MV-4-11 (cell line): ENCODE results near the gene PRSS12.
A peak's percentile ranks its signal among the peaks of the same experiment; 100 is the strongest.
"Not testable (repeated sequence)": the region's sequence is repeated elsewhere in the genome, so short reads cannot be mapped to it uniquely, and the experiment has no call there.

Source experiments
- DNase-seq: peaks from one replicate; lab custom pipeline; 2025; lab: John Stamatoyannopoulos, UW

The PRSS12 gene

DNA sequence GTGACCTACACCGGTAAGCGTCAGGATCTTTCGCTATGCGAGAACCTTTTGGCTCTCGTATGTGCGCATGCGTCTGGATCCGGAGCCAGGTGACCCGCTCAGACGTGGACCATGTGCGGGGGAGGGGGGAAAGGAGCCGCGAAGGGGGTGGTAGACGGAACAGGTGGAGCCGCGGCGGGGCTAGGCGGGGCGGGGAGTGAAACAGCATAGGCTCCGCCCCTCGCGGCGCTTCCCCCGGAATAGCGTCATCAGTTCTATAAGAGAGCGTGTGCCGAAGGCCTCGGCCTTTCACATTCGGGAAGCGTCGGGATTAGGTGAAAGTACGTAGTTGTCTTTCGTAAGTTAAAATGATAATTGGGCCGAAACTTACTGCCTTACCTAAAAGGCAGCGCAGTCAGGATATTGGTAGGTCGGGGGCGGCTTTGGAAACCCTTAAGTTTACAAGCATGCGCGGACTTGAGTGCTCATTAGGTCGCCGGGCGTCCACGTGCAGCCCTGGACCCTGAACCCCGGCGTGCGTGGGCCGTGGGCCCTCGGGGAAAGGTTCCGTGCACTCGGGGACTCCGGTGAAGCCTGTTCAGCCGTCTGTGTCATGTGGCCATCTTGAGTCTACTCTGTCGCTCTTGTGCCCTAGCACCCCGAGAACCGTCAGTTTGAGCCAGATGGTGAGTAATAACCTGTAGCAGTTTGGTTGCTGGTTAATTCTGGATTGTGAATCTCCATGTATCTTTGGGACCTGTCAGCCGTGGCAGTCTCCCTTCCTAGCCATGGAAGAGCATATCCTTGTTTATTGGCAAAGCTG lies 74.1 kb downstream of the PRSS12 start:
- DNase-seq: peak; percentile 87

DNA sequence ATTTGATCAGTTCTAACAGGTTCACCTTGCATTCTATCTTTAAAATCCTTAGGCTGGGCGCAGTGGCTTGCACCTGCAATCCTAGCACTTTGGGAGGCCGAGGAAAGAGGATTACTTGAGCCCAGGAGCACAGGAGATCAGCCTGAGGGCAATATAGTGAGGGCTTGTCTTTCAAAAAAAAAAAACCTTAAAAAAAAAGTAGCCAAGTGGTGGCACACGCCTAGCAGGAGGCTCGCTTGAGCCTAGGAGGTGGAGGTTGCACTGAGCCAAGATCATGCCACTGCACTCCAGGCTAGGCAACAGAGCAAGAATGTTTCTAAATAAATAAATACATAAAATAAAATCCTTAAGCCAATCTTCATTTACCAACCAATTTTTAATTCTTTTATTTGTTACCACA lies 75.6 kb downstream of the PRSS12 start:
- no peak for DNase-seq

DNA sequence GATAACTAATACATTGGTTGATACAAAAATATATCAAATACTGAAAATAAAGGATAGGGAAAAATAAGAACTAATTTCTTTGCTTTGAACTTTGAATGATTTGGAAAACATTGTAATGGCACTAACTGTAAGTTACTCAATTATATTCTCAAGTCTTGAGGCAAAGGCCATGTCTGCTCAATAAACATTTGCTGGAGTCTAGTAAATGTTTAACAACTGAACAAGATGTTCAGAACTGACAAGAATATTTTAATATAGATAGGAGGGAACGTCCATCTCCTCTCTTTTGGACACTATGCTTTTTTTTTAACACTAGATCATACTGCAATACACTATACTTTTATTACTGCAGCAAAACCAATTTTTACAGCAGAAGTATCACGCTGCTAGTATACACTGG lies 76.2 kb downstream of the PRSS12 start:
- DNase-seq: no peak

DNA sequence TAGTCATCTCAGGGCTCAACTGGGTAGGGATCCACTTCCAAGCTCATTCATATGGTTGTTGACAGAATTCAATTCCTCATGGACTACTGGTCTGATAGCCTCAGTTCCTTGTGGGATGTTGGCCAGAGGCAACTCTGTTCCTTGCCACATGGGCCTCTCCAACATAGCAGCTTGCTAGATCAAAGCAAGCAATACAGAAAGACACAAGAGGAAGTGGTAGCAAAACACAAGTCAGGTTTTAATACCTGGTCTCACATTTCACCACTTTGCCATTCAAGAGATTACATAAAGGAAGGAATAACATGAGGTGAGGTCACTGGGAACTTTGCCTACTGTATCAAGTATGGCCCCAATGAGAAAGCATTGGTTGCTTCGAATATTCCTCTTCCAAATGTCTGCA lies 79.2 kb downstream of the PRSS12 start:
- peak; percentile 1 for DNase-seq

DNA sequence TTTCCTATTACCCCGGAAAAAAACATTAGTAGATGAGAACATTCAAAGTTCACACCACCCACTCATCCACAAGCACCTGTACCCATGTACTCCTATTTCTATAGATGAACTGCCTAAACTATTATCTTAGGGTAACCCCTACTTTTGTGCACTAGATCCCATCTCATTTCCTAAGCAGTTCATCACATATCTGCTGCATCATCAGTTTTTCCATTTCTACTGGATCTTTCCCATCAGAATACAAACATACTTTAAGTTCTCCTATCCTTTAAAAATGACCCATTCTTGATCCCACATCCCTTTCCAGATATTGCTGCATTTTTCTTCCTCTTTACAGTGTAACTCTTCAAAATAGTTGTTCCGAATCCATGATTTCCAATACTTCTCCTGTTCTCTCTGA lies 81.0 kb downstream of the PRSS12 start:
- no peak for DNase-seq

DNA sequence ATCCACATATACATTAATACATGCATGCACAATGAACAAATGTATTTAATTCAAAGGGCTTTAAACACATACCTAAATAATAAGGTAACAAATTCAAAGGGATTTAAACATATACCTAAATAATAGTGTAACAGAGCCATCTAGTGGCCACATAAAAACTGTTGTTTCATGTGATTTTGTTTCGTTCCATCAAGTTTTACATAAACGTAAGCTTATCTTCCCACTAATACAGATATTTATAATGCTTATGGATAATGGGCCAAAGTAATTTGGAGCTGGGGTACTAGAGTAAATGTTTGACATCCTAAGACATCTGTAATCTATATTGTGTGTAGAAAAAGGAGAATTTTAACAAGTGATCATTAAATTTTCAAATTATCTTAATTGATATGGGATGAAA lies 82.3 kb downstream of the PRSS12 start:
- DNase-seq: peak; percentile 36

DNA sequence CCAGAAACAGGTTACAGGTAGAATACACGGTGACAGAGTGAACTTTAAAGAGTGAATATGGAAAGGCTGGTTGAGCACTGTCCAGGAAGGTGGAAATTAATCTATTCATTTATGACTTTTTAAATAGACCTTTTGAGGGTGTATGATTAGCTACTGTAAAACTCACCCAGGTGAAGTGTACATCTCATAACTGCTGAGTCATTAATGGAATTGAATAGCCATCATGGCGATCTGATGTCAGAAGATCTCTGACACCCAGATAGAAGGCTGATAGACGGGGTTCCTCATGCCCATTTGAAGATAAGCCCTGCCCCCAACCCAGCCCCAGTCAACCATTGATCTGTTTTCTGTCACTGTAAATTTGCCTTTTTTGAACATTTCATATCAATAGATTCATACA lies 84.0 kb downstream of the PRSS12 start:
- no peak for DNase-seq

DNA sequence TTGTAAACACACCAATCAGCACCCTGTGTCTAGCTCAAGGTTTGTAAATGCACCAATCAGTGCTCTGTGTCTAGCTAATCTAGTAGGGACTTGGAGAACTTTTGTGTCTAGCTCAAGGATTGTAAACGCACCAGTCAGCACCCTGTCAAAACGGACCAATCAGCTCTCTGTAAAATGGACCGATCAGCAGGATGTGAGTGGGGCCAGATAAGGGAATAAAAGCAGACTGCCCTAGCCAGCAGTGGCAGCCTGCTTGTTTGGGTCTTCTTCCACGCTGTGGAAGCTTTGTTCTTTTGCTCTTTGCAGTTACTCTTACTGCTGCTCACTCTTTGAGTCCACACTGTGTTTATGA lies 86.7 kb downstream of the PRSS12 start:
- DNase-seq: not testable (repeated sequence)

DNA sequence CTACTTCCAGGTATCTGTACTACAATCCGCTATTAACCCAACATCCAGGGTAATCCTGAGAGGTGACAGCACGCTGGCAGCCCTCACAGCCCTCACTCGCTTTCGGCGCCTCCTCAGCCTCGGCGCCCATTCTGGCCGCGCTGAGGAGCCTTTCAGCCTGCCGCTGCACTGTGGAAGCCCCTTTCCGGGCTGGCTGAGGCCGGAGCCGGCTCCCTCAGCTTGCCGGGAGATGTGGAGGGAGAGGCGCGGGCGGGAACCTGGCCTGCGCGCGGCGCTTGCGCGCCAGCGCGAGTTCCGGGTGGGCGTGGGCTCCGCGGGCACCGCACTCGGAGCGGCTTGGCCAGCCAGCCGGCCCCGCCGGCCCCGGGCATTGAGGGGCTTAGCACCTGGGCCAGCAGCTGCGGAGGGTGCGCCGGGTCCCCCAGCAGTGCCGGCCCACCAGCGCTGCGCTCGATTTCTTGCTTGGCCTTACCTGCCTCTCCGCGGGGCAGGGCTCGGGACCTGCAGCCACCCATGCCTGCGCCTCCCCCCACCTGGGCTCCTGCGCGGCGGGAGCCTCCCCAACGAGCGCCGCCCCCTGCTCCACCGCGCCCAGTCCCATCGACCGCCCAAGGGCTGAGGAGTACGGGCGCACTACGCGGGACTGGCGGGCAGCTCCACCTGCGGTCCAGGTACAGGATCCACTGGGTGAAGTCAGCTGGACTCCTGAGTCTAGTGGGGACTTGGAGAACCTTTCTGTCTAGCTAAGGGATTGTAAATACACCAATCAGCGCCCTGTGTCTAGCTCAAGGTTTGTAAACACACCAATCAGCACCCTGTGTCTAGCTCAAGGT lies 87.3 kb downstream of the PRSS12 start:
- no peak for DNase-seq

DNA sequence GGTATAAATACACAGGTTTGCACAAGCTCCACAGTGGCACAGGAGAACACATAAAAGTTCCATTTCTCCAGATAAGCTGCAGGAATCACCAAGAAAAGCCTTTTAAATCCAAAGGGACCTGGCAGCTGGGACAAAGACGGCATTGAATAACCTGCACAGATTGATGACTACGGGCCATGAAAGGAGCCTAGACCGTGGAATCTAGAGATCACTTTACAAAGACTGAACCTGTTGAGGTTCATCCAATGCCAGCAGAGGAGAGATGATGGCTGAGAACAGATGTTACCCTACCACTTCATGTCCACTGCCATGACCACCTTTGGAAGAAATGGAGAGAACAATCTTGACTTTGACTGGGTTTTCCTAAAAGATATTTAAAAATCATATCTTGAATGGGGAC lies 88.7 kb downstream of the PRSS12 start:
- DNase-seq: no peak

DNA sequence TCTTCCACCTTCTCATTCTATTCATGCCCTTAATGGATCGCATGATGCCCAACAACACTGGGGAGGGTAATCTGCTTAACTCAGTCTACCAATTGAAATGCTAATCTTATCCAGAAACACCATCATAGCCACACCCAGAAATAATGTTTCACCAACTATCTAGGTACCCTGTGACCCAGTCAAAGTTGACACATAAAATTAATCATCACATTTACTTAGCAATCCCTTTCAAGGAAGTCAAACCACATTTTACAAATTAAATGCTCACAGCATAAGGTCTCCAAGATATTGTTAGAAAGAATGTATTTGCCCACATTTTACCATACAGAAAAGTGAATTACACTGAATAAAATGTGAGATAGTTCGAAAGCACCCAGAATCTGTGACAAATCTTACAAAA lies 92.5 kb downstream of the PRSS12 start:
- no peak for DNase-seq

DNA sequence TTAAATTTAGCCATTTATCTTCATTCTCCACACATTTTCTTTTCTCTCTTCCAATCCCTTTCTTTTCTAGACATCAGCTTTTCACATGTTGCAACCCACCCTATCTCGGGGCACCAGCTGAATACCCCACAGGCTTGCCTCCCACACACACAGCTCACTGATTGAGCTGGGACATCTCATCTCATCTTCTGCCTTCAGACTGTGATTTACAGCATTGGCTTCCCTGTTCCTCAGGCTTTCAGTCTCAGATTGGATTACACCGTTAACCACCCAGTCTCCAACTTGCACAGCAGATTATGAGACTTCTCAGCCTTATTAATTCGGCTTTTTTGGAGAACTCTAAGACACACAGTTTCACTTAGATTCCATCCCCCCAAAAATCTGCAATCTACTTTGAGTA lies 93.7 kb downstream of the PRSS12 start:
- DNase-seq: no peak

DNA sequence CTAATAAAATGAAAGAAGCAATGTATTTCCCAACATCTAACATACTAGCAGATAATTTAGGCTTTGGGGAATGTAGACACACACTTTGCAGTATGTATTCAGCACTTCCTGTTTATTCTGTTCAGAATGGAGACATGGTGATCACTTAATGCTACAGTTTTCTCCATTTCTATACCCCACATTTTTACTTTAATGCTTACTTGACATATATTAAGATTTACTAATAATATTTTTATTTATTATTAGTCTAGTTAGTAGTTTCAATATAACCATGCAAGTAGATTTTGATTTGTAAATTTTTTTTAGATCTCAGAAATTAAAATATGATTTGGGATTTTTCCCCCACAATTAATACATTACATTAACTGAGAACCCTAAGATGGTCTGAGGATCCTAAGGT lies 98.4 kb downstream of the PRSS12 start:
- no peak for DNase-seq

DNA sequence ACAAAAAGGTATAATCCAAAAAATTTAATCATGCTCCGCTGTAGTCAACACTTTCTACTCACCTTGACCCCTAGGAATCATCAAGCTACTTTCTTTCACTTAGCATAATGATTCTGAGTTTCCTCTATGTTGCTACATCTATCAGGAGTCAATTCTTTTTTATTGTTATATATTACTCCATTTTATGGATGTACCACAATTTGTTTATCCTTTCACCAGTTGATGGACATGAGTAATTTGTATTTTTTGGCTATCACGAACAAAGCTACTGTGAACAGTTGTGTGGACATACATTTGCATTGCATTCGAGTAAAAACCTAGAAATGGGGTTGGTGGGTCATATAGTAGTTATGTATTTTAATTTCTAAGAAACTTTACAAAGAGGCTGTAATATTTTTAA lies 102.9 kb downstream of the PRSS12 start:
- no peak for DNase-seq

DNA sequence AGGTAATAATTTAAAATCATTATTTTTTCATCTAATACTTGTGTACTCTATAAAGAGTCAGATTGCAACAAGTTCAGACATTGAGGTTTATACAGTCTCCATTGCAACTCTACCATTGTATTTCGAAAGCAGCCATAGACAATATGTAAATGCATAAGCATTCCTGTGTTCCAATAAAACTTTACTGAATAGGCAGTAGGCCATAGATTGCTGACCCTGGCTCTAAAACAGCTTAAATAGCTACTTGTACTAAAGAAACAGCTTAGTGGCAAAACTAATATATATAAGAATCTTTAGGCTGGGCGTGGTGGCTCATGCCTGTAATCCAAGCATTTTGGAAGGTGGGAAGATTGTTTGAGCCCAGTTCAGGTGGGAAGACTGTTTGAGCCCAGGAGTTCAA lies 115.3 kb downstream of the PRSS12 start:
- no peak for DNase-seq

DNA sequence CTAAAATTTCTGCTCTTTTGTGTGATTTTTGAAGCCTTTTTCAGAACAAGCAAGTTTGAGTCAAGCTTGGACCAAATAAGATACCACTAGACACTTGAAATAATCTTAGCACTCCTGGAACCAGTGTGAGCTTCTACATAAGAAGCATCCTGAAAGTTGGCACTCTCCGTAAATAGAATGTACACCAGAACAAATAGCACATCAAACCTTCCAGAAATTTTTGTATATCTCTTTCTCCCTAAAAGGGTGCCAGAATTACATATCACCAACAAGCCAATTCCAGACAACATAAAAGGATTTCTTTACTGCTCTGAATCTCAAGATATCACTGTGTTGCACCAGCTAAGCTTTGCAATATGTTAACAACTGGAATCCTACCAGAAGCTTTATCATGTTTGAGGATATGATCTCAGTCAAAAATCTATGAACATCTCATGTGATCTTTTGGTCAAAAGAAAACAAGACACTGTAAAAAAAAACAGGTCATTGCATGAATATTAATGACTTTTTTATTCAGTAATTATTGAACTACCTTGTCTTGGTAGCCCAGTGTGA lies 117.2 kb downstream of the PRSS12 start:
- DNase-seq: no peak
